Choroid plexus epithelial cell (primary cell): ENCODE data around the gene TMEM143.
"Not testable (repeated sequence)": the region's sequence is repeated elsewhere in the genome, so short reads cannot be mapped to it uniquely, and the experiment has no call there.

Experiments
- DNase-seq: peaks from one replicate; pipeline ENCODE4 v3.0.0-alpha.2; 2010; ENCODE audit warnings: low read depth
- H3K4me3 ChIP-seq: 2 replicates; pipeline ENCODE4 v1.5.1; 2011; ENCODE audit warnings: low read depth, mild to moderate bottlenecking, control low read depth, low read length, moderate library complexity
- TF ChIP-seq, protein P1 (sequence below): conservative IDR thresholded peaks from 2 replicates; pipeline ENCODE4 v1.5.1; 2011; ENCODE audit warnings: low read depth, mild to moderate bottlenecking, control low read depth, inconsistent platforms, low read length, moderate library complexity

The TMEM143 gene

DNA sequence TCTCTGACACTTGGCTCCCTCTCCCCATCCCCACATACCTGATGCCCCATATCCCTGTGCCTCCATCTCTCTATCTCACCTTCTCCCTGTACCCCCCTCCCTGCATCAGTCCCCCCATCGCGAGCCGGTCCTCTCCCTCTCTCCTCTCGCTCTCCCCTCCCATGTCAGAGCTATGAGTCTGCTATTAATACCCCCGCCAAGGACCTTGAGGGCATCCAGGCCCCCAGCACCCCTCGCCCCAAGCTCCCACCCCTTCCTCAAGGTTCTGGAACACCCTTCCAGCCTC is 31.4 kb upstream of the TMEM143 start:
- no peak overlapping the region for H3K4me3 ChIP-seq
- no peak for DNase-seq
- TF ChIP-seq, protein P1, sequence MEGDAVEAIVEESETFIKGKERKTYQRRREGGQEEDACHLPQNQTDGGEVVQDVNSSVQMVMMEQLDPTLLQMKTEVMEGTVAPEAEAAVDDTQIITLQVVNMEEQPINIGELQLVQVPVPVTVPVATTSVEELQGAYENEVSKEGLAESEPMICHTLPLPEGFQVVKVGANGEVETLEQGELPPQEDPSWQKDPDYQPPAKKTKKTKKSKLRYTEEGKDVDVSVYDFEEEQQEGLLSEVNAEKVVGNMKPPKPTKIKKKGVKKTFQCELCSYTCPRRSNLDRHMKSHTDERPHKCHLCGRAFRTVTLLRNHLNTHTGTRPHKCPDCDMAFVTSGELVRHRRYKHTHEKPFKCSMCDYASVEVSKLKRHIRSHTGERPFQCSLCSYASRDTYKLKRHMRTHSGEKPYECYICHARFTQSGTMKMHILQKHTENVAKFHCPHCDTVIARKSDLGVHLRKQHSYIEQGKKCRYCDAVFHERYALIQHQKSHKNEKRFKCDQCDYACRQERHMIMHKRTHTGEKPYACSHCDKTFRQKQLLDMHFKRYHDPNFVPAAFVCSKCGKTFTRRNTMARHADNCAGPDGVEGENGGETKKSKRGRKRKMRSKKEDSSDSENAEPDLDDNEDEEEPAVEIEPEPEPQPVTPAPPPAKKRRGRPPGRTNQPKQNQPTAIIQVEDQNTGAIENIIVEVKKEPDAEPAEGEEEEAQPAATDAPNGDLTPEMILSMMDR, result no peak

DNA sequence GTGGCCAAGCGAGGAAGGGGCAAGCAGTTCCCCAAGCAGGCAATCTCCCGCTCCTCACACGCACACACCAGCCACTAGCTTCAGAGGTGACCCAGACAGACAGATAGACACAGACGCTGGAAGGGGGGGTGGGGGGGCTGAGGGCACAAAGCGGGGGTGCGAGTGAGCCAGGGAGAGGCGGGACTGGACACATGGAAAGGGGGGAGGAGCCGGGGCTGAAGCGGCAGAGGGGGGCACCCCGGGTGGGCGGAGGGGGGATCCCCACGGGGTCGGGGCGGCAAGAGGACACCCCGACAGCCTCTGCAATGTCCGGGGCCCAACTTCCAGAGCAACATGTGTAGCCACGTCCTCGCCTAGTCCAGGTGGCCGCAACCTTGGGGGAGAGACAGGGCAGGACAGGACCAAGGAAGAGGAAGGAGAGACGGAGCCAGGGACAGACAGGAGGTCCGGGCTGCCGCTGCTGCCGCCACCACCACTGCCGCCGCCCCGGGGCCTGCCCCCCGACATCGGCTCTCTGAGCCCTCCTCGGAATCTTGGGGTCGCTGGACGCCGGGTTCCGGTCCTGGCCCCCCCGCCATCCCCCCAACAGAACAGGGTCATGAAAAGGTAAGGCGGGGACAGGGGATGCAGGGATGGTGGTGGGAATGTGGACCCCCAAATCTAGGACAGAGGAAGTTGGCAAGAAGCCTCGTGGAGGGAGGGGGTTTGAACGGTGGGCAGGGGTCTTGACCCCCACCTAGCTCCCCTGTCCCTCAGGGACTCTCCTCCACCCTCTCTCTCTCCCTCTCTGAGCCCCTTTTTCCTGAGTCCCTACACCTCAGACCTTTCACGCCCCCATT is 30.8 kb upstream of the TMEM143 start:
- no peak for DNase-seq
- H3K4me3 ChIP-seq, result peak overlapping the region; percentile 37
- TF ChIP-seq, protein P1, result no peak

DNA sequence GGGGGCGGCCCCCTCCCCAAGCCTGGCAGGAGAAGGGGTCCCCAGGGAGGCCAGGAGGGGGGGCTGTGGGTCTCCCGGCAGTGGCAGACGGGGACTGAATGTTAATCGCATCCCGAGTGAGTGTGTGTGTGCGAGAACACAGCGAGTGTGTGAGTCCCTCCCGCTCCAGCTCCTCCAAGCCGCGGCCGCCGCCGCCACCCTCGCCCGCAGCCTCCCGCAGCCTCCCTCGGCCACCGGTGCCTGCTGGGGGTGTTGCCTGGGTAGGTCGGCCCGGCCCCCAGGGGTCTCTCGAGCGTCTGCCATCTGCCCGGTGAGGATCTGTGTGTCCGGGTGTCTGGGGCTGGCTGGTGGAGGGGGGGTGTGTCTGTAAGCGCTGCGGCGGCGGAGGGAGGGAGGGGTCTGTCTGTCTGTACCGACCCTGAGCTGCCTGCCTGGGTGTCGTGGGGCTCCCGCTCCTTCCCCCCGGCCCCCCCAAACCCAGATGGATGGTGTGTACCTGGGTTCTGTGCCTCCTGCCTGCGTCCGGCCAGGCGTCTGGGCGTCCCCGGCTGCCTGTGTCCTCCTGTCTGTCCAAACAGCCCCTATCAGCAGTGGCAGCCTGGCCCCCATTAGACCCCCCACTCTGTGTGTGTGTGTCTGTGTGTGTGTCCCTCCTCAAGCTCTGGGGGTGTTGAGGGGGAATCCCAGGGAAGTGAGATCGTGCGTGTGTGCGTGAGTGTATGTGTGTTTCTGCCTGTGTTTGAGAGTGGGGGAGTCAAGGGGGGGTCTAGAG is 30.0 kb upstream of the TMEM143 start, which contains the start of gene GRIN2D:
Gene GRIN2D (plus strand): TSS at position 110 of the 772 bp plus-strand sequence. CDS start 4,725 bp downstream, outside the sequence.
- peak within 1 kb of the TSS; percentile 37 for H3K4me3 ChIP-seq
- TF ChIP-seq, protein P1, result no peak
- peak; percentile 51 for DNase-seq

DNA sequence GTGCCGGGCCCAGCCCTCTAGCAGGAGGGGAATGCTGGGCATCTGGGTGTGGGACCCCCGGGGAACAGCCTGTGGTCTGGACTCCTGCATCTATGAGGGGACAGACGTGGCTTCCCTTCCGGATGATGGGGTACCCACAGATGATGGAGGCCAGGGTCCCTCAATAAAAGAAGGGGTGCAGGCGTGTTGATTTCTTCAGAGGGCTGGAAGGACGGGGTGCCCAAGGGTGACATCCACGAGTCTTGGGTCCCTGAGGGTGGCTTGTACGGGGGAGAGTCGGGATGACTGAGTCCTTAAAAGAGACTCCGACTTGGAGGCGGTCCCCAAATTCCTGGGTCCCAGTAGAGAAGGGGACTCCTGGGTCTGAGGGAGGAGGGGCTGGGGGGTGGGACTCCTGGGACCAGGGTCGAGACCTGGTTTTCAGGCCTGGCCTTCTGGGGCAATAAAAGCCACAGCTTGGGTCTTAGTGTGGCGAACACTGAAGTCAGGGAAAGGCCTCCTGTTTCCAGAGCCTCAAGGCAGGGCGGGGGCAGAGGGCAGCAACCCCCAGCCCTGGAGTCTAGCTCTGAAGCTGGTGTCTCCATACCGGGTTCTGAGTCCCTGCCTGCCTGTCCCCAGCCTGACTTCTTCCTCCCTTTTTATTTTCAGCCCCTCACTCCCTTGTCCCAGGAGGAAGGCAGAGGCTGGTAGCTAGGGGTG is 29.3 kb upstream of the TMEM143 start:
- no peak overlapping the region for H3K4me3 ChIP-seq

DNA sequence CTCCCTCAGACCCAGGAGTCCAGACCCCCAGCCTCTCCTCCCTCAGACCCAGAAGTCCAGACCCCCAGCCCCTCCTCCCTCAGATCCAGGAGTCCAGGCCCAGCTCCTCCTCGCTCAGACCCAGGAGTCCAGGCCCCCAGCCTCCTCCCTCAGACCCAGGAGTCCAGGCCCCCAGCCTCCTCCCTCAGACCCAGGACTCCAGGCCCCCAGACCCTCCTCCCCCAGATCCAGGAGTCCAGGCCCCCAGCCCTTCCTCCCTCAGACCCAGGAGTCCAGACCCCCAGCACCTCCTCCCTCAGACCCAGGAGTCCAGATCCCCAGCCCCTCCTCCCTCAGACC is 28.2 kb upstream of the TMEM143 start:
- not testable (repeated sequence) for H3K4me3 ChIP-seq, DNase-seq

More for the DNA sequence above, 29.3 kb upstream of the TMEM143 start:
- TF ChIP-seq, protein P1, result no peak
- no peak for DNase-seq

DNA sequence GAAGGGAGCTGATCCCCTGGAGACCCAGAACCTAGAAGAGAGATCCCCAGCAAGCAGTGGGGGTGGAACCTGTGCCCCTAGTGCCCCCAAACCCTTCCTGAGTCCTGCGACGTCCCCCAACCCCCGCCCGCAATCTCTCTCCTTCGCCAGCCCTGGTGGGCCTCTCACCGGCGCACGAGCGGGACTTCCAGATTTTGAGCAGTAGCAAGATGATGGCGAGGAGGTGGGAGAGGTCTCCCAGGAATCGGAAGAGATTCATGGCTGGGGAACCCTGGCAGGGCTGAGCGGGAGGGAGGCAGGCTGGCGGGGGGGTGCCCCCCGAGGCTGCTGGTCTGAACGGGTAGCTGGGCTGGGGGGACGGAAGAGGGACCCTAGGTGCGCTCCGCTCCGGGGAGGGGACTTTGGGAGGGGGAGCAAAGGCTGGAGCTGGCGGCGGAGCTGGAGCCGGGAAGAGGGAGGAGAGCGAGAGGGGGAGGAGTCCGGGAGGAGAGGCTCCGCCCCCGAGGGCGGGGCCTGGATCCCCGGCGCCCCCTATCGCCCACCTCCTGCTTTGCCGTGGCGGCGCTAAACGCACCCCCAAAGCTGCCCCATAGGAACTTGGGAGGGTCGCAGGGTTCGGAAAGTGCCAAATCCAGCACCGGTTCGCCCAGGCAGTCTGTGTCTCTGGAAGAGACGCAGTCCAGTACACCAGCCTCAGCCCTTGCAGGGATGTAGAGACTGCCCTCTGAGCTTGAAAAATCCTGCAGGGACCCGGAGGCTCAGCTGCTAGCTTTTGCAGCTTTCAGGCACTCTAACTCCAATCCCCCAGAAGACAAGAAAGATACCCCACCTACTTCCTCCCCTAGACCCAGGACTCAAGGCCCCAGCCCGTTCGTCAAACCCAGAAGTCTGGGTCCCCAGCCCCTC is 27.6 kb upstream of the TMEM143 start, which contains the start of gene KDELR1:
Gene KDELR1 (minus strand): TSS at position 452 of the 906 bp plus-strand sequence. CDS start 193 bp downstream, at position 259.
- peak; percentile 76 for DNase-seq

More for the DNA sequence above, 27.6 kb upstream of the TMEM143 start, which contains the start of gene KDELR1:
- H3K4me3 ChIP-seq, result peak within 1 kb of the TSS; percentile 96
- TF ChIP-seq, protein P1, result peak; percentile 92
